MM.1S (cell line): ENCODE results near the gene TTI1.

Experiments used
- DNase-seq: peaks from one replicate; pipeline ENCODE4 v3.0.0-alpha.2; 2015
- H2AFZ ChIP-seq: fragments of 300-600 bp; sonication (generic); 2 replicates; pipeline ENCODE4 v1.6.0; 2016; ENCODE audit warnings: antibody characterized with exemption, low read length
- H3F3A ChIP-seq: fragments of 300-600 bp; sonication (generic); 2 replicates; pipeline ENCODE4 v1.6.1; 2016; ENCODE audit warnings: mild to moderate bottlenecking, antibody characterized with exemption, low read length, moderate library complexity, mixed read lengths; ENCODE audit not compliant: insufficient read depth
- H3K27ac ChIP-seq: fragments of 300-600 bp; sonication (generic); 2 replicates; pipeline ENCODE4 v1.5.1; 2016; ENCODE audit warnings: mild to moderate bottlenecking, low read length
- H3K27me3 ChIP-seq: fragments of 300-600 bp; sonication (generic); replicated peaks from 2 replicates; pipeline ENCODE4 v1.6.0; 2016; ENCODE audit warnings: low read length; ENCODE audit not compliant: insufficient read depth
- H3K36me3 ChIP-seq: fragments of 300-600 bp; sonication (generic); replicated peaks from 2 replicates; pipeline ENCODE4 v1.6.1; 2016; ENCODE audit warnings: mild to moderate bottlenecking, low read length, mixed read lengths; ENCODE audit not compliant: insufficient read depth
- H3K4me1 ChIP-seq: fragments of 300-600 bp; sonication (generic); 2 replicates; pipeline ENCODE4 v1.6.1; 2016; ENCODE audit warnings: low read length, mixed read lengths
- H3K4me2 ChIP-seq: fragments of 300-600 bp; sonication (generic); 2 replicates; pipeline ENCODE4 v1.6.0; 2016; ENCODE audit warnings: low read depth, low read length
- H3K4me3 ChIP-seq: fragments of 300-600 bp; sonication (generic); 2 replicates; pipeline ENCODE4 v1.5.1; 2016; ENCODE audit warnings: low read length, mixed read lengths
- H3K79me2 ChIP-seq: fragments of 300-600 bp; sonication (generic); 2 replicates; pipeline ENCODE4 v1.6.1; 2016; ENCODE audit warnings: mixed run types, low read length, mixed read lengths
- H3K9ac ChIP-seq: fragments of 300-600 bp; sonication (generic); 2 replicates; pipeline ENCODE4 v1.6.1; 2016; ENCODE audit warnings: low read length, mixed read lengths
- H3K9me2 ChIP-seq: fragments of 300-600 bp; sonication (generic); replicated peaks from 2 replicates; pipeline ENCODE4 v1.6.1; 2016; ENCODE audit warnings: mild to moderate bottlenecking, low read length, mixed read lengths; ENCODE audit not compliant: insufficient read depth
- H3K9me3 ChIP-seq: fragments of 300-600 bp; sonication (generic); replicated peaks from 2 replicates; pipeline ENCODE4 v1.6.1; 2016; ENCODE audit warnings: mild to moderate bottlenecking, low read length, mixed read lengths; ENCODE audit not compliant: insufficient read depth
- H4K20me1 ChIP-seq: fragments of 300-600 bp; sonication (generic); 2 replicates; pipeline ENCODE4 v1.6.1; 2016; ENCODE audit warnings: mild to moderate bottlenecking, low read length, moderate library complexity, mixed read lengths; ENCODE audit not compliant: insufficient read depth
- CTCF ChIP-seq: fragments of 300-600 bp; sonication (generic); IDR thresholded peaks from 2 replicates; pipeline ENCODE4 v1.5.1; 2016; ENCODE audit warnings: antibody characterized with exemption, low read length, mixed read lengths
- EZH2 ChIP-seq: fragments of 300-600 bp; sonication (generic); optimal IDR thresholded peaks from 2 replicates; pipeline ENCODE3; 2017; ENCODE audit warnings: low read depth, mild to moderate bottlenecking, antibody characterized with exemption, low read length, mixed read lengths
- EZH2phosphoT487 ChIP-seq: fragments of 300-600 bp; sonication (generic); IDR thresholded peaks from 2 replicates; pipeline ENCODE4 v1.6.1; 2018; ENCODE audit warnings: antibody characterized with exemption, low read length

The TTI1 gene

GRCh38 chr20:37983286-37983685, 50.0 kb downstream of the TTI1 start:
- Histone ChIP-seq H3K4me3 (no peak overlapping the region), H3K4me2 (no peak overlapping the region), H2AFZ (no peak overlapping the region), H3F3A (no peaks in the 10 kb centered on the region), H3K79me2 (no peaks in the 10 kb centered on the region), H3K9ac (no peak overlapping the region), H3K9me2 (no peaks in the 10 kb centered on the region), H3K27ac (no peak overlapping the region), H3K36me3 (no peaks in the 10 kb centered on the region), H3K4me1 (no peaks in the 10 kb centered on the region), H3K27me3 (no peaks in the 10 kb centered on the region), H3K9me3 (no peaks in the 10 kb centered on the region), H4K20me1 (no peaks in the 10 kb centered on the region)
- DNase-seq, result no peak
- no peak for TF ChIP-seq CTCF

GRCh38 chr20:37981568-37981967, 51.7 kb downstream of the TTI1 start:
- Histone ChIP-seq H3K4me3 (no peak overlapping the region), H3K79me2 (no peaks in the 10 kb centered on the region), H3K9me2 (no peaks in the 10 kb centered on the region), H3K36me3 (no peaks in the 10 kb centered on the region), H3K4me1 (no peaks in the 10 kb centered on the region), H4K20me1 (no peaks in the 10 kb centered on the region), H3K9me3 (no peaks in the 10 kb centered on the region), H3K9ac (no peak overlapping the region), H3K4me2 (no peak overlapping the region), H3K27me3 (no peaks in the 10 kb centered on the region), H2AFZ (no peak overlapping the region), H3K27ac (no peak overlapping the region), H3F3A (no peaks in the 10 kb centered on the region)
- no peak for DNase-seq
- no peak for TF ChIP-seq EZH2

GRCh38 chr20:37980876-37981275, 52.4 kb downstream of the TTI1 start:
- Histone ChIP-seq H3K9me3 (no peaks in the 10 kb centered on the region), H3K4me3 (no peak overlapping the region), H3K9me2 (no peaks in the 10 kb centered on the region), H3K4me1 (no peaks in the 10 kb centered on the region), H3K27me3 (no peaks in the 10 kb centered on the region), H4K20me1 (no peaks in the 10 kb centered on the region), H3K9ac (no peak overlapping the region), H3F3A (no peaks in the 10 kb centered on the region), H3K27ac (no peak overlapping the region), H3K36me3 (no peaks in the 10 kb centered on the region), H3K79me2 (no peaks in the 10 kb centered on the region), H3K4me2 (no peak overlapping the region), H2AFZ (no peak overlapping the region)
- no peak for DNase-seq
- TF ChIP-seq EZH2phosphoT487 (no peak), CTCF (no peak), EZH2 (no peak)

GRCh38 chr20:37980383-37980782, 52.9 kb downstream of the TTI1 start:
- H3K27me3 ChIP-seq, result no peaks in the 10 kb centered on the region
- no peaks in the 10 kb centered on the region for H3K4me1 ChIP-seq
- no peak overlapping the region for H3K4me3 ChIP-seq
- H3K9ac ChIP-seq, result no peak overlapping the region
- H3K79me2 ChIP-seq, result no peaks in the 10 kb centered on the region
- no peak for TF ChIP-seq EZH2phosphoT487
- no peak for TF ChIP-seq EZH2
- TF ChIP-seq CTCF, result no peak
- no peaks in the 10 kb centered on the region for H3K36me3 ChIP-seq
- H3K9me3 ChIP-seq, result no peaks in the 10 kb centered on the region
- H2AFZ ChIP-seq, result no peak overlapping the region
- DNase-seq, result no peak
- H3K4me2 ChIP-seq, result no peak overlapping the region
- H3K27ac ChIP-seq, result no peak overlapping the region
- H4K20me1 ChIP-seq, result no peaks in the 10 kb centered on the region
- no peaks in the 10 kb centered on the region for H3K9me2 ChIP-seq
- H3F3A ChIP-seq, result no peaks in the 10 kb centered on the region
